ENCODE measurements around the gene CBX2. TPM values are rescaled to one million over a fixed set of nuclear protein-coding genes. Genes with fewer than 3 reads are reported as not detected.

The CBX2 gene
- total RNA-seq = 3.8 TPM

DNA sequence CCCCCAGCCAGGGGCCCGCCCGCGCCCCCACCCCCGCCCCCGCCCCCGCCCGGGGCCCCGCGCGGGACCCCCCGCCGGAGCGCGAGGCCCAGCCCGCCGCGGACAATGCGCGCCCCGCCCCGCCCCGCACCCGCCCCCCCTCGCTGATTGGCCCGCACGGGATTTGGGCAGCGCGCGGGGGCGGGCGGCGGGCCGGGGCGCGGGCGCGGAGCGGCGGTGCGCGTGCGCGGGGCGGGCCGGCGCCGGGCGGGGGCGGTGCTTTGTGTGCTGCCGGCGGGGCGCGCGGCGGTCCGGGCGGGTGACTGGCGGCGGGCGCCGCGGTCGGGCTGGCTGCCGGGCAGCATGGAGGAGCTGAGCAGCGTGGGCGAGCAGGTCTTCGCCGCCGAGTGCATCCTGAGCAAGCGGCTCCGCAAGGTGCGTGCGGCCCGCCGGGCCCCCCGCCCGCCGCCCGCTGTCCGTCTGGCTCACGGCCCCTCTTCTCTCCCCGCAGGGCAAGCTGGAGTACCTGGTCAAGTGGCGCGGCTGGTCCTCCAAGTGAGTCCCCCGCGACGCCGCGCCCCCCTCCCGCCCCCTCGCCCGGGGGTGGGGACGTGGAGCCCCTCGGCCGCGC lies at the start of gene CBX2:
CBX2 (plus strand) TSS at position 255 of the 610 bp plus-strand sequence; CDS start at position 343, 88 bp downstream.
- ATAC-seq = peak; percentile 75

DNA sequence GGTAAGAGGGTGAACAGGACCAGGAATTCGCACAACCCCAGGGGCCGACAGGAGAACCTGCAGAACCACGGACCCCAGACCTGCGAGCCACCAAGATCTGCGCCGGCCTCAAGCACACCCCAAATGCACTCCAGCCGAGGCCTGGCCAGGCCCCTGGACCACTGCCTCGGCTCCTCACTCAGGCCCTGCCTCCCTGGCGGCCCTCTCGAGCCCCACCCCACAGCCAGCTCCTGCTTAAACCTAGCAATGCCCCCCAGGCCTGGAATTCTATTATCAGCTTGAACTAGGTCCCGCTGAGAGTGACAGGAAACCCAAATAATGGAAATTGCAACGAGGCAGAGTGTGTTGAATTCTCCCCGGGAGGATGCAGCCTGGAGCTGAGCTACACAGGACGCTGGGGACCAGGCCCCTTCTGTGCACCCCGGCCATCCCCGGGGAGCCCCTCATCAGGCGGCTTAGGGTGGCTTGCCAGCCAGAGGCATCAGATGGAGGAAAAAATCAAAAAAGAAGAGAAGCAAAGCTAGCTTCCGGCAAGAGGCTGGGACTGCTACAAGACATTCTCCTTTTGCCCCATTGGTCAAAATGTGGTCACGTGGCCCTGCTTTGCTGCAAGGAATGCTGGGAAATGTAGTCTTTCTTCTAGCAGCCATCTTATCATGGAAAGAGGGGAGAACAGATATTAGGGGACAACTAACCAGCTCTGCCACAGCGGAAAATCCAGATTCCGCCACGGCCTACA lies 49.6 kb upstream of the CBX2 start:
- peak; percentile 68 for ATAC-seq

DNA sequence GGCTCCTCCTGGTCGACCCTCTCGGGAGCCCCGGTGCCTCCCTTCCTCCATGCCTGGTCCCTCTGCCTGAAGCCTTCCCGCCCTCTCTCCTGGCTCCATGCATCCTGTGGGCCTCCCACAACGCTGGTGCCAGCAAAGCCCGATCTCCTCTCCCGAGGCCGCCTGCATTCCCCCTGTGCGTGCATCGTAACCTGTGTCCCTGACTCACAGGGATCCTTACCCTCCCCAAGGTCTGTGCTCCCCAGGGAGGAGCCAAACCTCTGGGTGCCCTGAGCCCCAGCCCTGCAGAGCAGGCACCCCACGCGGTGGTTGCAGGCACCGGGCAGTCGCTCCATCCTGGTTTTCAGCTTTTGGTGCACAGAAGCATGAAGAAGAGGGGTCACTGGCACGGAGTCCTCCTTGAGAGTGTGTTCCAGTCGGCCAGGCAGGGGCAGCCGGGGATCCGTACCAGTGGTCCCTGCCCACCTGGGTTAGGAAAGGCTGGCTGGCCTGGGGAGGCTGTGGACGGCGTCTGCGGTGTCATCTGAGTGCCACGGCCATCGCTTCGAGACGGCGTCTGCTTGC lies 49.0 kb upstream of the CBX2 start:
- ATAC-seq = no peak

DNA sequence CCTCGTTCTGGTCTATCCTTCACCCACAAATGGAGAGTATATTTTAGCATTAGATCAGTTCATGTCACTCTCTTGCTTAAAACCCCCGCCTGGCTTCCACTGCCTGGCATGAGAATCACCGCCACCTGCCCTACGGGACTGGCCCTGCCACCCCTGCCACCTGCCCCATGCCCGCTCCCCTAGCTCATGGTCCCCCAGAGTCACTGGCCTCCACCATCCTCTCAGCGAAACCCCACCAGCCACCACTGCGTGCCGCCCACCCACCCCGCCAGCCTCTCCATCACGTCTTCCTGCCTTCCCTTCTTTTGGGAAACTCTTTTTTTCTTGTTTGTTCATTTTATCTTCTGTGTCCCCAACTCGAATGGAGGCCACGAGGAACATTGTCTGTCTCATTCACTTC lies 48.2 kb upstream of the CBX2 start:
- ATAC-seq = no peak

DNA sequence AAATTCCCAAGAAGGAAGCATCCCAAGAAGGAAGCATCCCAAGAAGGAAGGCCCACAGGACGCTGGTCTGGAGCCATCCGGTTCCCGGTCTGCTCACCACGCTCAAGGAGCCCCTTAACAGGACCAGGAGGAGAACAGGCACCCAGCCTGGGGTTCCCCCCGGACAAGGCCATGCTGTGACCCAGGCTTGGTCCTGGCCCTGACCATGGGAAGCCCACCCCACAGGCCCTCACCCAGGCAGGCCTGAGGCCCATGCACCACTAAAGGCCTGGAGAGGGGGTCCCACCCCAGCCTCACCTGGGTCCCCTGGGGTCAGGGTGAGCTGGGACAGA lies 47.5 kb upstream of the CBX2 start:
- no peak for ATAC-seq

DNA sequence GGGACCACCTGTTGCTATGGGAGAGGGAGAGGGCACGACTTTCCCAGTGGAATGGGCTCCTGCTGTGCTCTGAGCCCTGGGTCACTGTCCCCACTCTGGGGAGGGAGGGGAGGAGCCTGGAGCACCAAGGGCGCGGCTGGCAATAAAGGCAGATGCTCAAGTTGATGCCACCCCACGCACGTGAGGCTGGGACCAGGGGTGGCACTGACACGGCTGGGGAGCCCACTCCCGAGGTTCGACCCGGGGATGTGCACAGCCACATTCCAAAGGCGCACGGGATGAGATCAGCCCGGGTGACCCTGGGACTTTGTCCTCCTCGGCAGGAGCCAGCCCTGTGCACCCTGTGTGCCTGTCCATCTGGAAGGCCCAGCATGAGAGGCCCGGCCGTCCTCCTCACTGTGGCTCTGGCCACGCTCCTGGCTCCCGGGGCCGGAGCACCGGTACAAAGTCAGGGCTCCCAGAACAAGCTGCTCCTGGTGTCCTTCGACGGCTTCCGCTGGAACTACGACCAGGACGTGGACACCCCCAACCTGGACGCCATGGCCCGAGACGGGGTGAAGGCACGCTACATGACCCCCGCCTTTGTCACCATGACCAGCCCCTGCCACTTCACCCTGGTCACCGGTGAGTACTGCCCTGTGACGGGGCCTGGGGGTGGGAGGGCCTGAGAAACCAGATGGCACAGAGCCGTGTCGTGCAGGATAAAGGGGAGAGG lies 47.0 kb upstream of the CBX2 start, which contains the start of gene ENPP7:
ENPP7 (plus strand) TSS at position 175 of the 715 bp plus-strand sequence; CDS start at position 372, 197 bp downstream.
- no peak for ATAC-seq

DNA sequence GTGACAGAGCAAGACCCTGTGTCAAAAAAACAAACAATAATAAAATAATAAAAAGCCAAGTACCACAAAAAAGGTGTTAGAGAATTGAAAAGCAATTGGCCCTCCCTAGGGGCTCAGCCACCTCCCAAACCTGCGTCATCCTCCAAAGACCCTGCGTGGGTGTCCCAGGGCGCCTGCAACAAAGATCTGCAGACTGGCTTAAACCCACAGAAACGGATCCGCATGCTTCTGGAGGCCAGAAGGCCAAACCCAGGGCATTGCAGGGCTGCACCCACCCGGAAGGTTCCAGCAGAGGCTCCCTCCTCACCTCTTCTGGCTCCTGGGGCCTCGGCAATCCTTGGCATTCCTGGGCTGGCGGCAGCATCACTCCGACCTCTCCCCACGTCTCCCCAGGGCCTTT lies 45.7 kb upstream of the CBX2 start:
- ATAC-seq = no peak

DNA sequence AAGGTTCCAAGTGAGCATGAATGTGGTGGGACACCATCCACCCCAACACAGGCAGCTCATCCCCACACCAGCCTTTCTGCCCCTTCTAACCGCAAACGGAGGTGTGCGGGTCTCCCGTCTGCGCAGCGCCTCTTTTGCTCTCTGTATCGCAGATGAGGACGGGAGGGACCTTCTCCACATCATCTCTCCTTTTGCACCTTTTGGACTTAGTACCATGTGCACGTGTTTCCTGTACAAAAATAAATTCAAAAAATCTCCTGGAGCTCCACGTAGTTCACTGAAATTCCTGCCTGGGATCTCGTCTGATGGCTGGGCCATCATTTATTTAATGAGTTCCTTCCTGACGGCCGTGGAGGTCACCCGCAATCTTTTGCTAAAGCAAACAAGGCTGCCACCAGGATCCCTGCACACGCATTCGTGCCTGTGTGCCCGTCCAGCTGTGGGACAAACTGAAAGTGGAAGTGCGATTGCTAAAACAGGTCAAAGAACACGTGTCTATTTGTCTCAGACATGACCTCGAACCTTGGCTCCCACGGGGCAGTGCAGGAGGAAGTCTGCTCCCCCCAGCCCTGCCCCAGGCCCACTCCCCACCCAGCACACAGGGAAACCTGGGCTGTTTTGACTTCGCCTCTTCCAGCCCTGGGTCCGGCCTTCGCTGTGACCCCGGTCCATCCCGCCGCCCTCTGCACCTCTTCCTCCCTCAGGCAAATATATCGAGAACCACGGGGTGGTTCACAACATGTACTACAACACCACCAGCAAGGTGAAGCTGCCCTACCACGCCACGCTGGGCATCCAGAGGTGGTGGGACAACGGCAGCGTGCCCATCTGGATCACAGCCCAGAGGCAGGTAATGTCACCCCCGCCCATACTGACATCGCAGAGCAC lies 44.9 kb upstream of the CBX2 start:
- ATAC-seq = no peak

DNA sequence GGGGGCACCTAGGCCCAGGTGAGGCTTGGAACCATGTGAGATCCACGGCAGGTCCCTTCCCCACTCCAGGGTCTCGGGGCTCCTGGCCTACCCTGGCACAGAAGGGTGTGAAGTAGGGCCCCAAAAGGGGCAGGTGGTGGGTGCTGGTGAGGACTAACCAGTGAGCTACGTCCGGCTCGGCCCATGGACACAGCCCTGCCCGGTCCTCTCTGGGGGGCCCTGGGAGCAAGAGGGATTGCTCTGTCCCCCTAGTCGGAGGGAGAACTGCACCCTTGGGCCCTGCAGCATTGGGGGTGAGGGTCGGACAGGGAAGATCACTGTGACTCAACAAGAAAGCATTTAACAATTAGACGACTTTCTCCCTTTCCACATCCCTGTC lies 44.3 kb upstream of the CBX2 start:
- ATAC-seq = no peak

DNA sequence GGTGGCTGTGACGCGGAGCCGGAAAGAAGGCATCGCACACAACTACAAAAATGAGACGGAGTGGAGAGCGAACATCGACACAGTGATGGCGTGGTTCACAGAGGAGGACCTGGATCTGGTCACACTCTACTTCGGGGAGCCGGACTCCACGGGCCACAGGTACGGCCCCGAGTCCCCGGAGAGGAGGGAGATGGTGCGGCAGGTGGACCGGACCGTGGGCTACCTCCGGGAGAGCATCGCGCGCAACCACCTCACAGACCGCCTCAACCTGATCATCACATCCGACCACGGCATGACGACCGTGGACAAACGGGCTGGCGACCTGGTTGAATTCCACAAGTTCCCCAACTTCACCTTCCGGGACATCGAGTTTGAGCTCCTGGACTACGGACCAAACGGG lies 42.9 kb upstream of the CBX2 start:
- ATAC-seq = no peak

DNA sequence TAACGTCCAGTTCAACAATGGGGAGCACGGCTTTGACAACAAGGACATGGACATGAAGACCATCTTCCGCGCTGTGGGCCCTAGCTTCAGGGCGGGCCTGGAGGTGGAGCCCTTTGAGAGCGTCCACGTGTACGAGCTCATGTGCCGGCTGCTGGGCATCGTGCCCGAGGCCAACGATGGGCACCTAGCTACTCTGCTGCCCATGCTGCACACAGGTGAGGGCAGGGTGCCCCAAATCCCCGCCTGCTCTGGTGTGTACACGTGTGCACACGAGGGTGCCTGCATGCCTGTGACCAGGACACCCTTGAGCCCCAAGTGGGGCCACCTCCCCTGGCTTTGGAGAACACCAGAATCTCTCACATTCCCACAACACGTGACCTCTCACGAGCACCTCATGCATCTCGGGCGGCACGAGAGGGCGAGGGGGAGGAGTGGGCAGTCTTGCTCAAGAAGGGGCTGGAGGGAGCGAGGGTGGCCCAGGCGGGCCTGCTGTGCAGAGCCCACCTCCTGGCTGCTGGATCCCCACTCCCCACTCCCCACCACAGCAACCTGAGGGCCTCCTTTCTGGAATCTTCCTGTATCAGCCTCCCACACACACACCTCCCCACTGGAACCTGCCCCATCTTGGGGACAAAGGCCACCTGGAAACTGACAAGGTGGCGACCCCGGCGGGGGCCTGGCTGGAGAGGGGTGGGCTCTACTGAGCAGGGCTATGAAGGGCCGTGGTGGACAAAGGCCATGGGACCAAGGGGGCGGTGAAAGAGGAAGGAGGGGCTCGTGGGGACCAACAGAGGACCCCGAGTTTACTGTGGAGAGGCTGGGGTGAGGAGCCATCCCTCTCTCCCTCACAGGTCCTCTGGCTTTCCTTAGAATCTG lies 40.7 kb upstream of the CBX2 start:
- no peak for ATAC-seq

DNA sequence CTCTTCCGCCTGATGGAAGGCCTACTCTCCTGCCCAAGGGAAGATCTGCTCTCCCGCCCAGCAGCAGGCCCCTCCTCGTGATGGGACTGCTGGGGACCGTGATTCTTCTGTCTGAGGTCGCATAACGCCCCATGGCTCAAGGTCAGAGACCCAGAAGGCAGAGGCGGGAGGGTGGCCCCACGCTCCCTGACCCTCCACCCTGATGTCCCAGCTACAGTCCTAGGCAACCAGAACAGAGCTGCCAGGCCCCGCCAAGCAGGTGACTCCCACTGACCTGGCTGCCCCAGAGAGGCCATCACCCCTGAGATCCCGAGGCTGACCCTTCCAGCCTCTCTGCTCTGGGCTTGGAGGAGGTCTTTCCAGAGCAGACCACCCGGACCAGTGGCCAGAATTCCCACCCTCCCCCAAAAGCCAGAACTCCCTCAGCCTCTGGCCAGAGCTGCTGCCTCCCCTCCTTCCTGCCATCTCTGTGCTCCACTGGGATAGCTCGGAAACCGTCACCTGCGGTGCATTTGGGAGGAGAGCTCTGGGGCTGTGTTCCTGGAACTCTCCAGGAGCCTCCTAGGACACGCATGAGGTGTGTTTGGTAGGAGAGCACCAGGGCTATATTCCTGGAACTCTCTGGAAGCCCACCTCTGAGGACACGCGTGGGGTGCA lies 39.9 kb upstream of the CBX2 start:
- ATAC-seq = no peak

DNA sequence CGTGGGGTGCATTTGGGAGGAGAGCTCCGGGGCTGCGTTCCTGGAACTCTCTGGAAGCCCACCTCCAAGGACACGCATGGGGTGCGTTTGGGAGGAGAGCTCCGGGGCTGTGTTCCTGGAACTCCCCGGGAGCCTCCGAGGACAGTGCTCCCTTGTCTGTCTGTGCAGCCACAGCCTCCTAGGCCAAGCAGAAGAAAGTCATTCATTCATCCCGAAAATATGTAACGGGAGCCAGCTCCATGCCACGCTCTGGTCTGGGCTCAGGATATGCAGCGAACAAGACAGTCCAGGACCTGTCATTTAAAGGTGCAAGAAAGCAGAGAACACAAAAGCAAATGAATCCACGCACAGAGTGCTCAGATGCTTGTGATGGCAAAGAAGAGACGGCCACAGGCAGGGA lies 39.3 kb upstream of the CBX2 start:
- ATAC-seq = no peak

DNA sequence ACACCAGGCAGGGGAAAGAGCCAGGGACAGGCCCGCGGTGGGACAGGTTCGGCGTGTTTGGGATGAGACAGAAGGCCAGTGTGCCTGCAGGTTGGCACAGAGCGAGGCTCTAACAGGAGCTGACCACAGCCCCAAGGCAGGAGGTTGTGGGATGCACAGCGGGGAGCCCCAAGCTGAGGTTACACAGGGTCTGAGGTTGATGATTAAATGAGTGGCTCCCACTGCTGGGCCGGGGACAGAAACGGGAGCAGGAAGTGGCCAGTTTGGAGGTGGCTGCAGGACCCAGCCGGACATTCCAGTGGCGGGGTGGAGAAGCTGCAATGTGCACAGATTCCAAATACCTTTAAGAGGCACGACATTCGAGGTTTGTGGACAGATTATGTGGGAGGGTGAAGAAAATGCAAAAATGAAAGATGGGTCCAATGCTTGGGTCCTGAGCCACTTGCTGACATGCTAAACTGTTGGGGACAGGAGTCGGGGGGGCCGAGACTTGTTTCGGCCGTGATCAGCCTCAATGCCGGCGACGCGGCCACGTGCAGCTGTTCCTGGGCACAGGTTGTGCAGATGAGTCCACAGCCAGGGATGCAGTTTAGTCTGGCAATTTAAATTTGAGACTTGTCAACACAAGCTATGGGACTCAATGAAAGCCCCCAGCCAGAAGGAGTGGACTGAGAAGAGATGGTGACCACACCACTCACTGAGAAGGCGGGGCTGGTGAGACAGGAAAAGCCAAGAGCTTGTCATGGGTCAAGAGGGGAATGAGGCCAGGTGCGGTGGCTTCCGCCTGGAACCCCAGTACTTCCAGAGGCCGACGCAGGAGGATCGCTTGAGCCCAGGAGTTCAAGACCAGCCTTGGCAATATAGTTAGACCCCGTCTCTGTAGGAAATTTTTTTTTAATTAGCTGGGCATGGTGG lies 38.5 kb upstream of the CBX2 start:
- peak; percentile 14 for ATAC-seq

DNA sequence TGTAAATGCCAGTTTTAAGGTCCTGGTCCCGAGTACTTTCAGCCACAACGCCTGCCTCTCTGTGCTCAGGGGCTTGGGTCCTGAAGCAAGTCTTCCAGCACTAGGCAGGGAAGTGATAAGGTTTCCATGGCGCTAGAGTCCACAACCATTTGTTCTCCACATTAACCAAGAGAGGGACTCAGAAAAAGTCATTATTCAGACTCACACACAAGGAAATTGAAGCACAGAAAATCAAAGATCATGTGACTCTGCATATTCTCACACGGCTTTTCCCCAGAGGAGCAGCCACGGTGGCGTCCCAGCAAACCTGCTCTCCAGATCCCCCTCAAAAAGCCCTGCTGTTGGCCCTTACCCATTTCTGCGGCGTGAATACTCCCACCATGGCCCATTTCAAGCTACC lies 37.5 kb upstream of the CBX2 start:
- ATAC-seq = no peak

DNA sequence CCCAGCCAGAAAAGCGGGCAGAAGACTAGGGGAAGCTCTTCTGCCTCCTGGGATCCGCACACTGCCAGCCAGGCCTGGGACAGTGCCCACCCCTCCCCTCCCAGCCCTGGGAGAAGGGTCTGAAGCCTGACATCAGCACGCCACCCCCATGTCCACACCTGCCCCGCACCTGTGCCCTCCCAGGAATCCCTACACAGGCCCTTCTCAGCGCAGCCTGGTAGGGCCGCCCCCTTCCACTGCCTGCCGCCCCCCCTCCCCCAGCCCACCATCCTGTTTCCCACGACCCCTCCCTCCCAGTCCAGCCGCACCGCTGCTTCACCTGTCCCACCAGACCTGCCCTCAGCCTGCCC lies 36.6 kb upstream of the CBX2 start:
- ATAC-seq = no peak

DNA sequence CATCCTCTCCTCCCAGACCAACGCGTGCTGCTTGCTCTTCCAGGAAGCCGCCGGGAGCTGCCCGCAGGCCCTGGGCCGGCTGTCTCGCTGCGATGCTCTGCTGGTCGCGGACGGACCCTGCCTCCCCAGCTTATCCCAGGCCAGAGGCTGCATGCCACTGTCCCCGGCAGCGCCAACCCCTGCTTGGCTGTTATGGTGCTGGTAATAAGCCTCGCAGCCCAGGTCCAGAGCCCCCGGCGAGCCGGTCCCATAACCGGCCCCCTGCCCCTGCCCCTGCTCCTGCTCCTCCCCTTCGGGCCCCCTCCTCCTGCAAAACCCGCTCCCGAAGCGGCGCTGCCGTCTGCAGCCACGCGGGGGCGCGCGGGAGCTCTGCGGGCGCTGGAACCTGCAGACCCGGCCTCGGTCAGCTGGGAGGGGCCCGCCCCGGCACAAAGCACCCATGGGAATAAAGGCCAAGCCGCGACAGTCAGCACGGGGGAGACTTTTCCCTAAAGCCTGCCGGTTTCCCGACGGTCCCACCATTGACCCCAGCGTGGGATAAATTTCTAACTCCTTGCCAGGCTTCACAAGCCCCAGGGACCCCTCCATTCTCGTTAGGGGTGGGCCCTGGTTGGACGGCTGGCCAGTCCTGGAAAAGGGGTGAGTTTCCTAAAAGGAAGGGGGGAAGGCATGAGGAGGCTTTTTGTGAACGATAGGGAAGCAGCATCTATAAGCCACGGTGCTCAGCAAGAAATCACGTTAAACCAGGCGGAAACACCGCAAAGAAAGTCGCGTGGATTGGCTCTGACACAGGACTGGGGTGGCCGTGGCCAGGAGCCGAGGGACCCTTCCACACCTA lies 36.0 kb upstream of the CBX2 start:
- peak; percentile 42 for ATAC-seq

DNA sequence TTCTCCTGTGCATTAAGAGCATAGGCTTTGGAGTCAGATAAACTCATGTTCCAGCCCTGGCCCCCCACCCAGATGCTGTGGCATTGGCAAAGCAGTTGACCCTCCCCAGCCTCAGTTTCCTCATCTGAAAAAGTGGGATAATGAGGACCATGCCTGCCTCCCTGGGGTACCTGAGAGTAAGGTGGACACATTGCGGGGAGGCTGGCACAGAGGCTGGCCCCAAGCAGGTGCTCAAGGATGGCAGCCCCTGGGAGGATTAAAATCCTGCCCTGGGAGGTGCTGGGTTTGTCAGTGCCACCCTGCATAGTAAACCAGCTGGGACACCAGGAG lies 35.4 kb upstream of the CBX2 start:
- ATAC-seq = no peak

DNA sequence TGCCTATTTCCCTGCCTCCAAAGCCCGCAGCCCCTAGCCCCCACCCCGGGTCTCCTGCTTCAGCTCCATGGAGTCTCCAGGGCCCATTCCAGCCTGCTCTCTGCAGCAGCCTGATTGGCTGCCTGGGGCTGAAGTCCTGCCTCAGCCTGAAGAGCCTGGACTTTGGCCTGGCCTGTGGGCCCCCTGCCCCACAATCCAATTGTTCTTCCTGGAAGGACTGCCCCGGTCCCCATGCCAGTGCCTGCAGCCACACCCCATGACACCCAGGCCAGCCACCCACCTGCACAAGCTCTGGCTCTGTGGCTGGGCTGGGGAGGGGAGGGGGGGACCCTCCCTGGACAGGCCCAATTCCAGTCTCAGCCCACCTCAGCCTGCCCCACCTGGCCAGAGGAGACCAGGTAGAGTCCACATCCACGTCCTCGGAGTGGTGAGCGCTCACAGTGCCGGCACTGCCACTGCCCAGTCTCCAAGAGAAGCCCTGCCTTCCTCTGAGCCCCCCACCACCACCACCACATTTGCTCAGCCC lies 34.9 kb upstream of the CBX2 start:
- no peak for ATAC-seq

Data from esophagus mucosa (tissue), 1 donor.